Activated T-helper 2 cell treated with anti-CD3 and anti-CD28 coated beads, Interferon-gamma antibody, Interleukin-2, Interleukin-4, amounts not matched to agents 10 μg/mL and 5 μg/mL and 100 μg/mL, durations not matched to agents 14 hours and 24 hours and 36 hours (primary cell): Measurements from ENCODE around the gene SLC26A11. TPM values are rescaled to one million over a fixed set of nuclear protein-coding genes. Genes with fewer than 3 reads are reported as not detected.

ENCODE experiments used
- DNase-seq: peaks from one replicate; pipeline ENCODE4 v3.0.0; 2021; ENCODE audit warnings: low spot score
- H3K27ac Mint-ChIP-seq: one replicate; pipeline ENCODE4 v1.8.0; 2021; ENCODE audit warnings: mixed read lengths
- H3K27me3 Mint-ChIP-seq: one replicate; pipeline ENCODE4 v1.8.0; 2021; ENCODE audit warnings: low read depth, mixed read lengths
- H3K36me3 Mint-ChIP-seq: one replicate; pipeline ENCODE4 v1.8.0; 2021; ENCODE audit warnings: low read depth, mixed read lengths
- H3K4me1 Mint-ChIP-seq: one replicate; pipeline ENCODE4 v1.8.0; 2021; ENCODE audit warnings: low read depth, mixed read lengths
- H3K4me3 Mint-ChIP-seq: one replicate; pipeline ENCODE4 v1.8.0; 2021; ENCODE audit warnings: low read depth, mild to moderate bottlenecking, moderate library complexity, mixed read lengths
- H3K9me3 Mint-ChIP-seq: one replicate; pipeline ENCODE4 v1.8.0; 2021; ENCODE audit warnings: mixed read lengths
- intact Hi-C: fragments of 100-400 bp; cut with micrococcal nuclease; formaldehyde crosslinking; loops from one replicate; pipeline ENCODE4 v1.15.1; 2023
- total RNA-seq: library from RNA; stranded (reverse); gene quantifications from 2 replicates; pipeline ENCODE4 v1.2.3, GENCODE V29; 2022

SLC26A11 gene
- total RNA-seq, 1 donor from 2014 or later = 9.7 TPM

GRCh38 chr17:80202197-80202596 lies 18.0 kb upstream of the SLC26A11 start:
- intact Hi-C loops = no loop called here
- no peak for DNase-seq
- H3K27ac Mint-ChIP-seq = no peak overlapping the region
- H3K9me3 Mint-ChIP-seq = no peaks in the 10 kb centered on the region
- no peaks in the 10 kb centered on the region for H3K36me3 Mint-ChIP-seq
- H3K4me3 Mint-ChIP-seq = no peak overlapping the region
- H3K27me3 Mint-ChIP-seq = no peaks in the 10 kb centered on the region
- H3K4me1 Mint-ChIP-seq = no peaks in the 10 kb centered on the region

GRCh38 chr17:80203471-80203963 lies 16.7 kb upstream of the SLC26A11 start:
- no peaks in the 10 kb centered on the region for H3K4me1 Mint-ChIP-seq
- H3K4me3 Mint-ChIP-seq = no peak overlapping the region
- H3K27ac Mint-ChIP-seq = no peak overlapping the region
- DNase-seq = no peak
- intact Hi-C loops = no loop called here
- no peaks in the 10 kb centered on the region for H3K9me3 Mint-ChIP-seq
- no peaks in the 10 kb centered on the region for H3K36me3 Mint-ChIP-seq
- H3K27me3 Mint-ChIP-seq = no peaks in the 10 kb centered on the region

- Mint-ChIP-seq H3K4me3 (no peak overlapping the region), H3K27ac (no peak overlapping the region), H3K4me1 (no peaks in the 10 kb centered on the region), H3K27me3 (no peaks in the 10 kb centered on the region), H3K36me3 (peaks cover under 1% of the 10 kb centered on the region), H3K9me3 (no peaks in the 10 kb centered on the region)
- intact Hi-C loops = no loop called here
- DNase-seq = no peak
These were observed 15.4 kb upstream of the SLC26A11 start for GRCh38 chr17:80204626-80205468.

- no peak for DNase-seq
- no peak overlapping the region for H3K27ac Mint-ChIP-seq
These were observed 14.4 kb upstream of the SLC26A11 start for GRCh38 chr17:80205811-80206210.

GRCh38 chr17:80208050-80208449 lies 12.2 kb upstream of the SLC26A11 start:
- Mint-ChIP-seq H3K9me3 (no peaks in the 10 kb centered on the region), H3K27me3 (no peaks in the 10 kb centered on the region), H3K27ac (no peak overlapping the region), H3K4me1 (no peaks in the 10 kb centered on the region), H3K4me3 (no peak overlapping the region), H3K36me3 (peaks cover 8% of the 10 kb centered on the region)
- no peak for DNase-seq
- intact Hi-C loops = no loop called here

More at GRCh38 chr17:80205811-80206210, 14.4 kb upstream of the SLC26A11 start:
- Mint-ChIP-seq H3K36me3 (peaks cover 7% of the 10 kb centered on the region), H3K9me3 (no peaks in the 10 kb centered on the region), H3K27me3 (no peaks in the 10 kb centered on the region), H3K4me1 (no peaks in the 10 kb centered on the region), H3K4me3 (no peak overlapping the region)
- intact Hi-C loops = no loop called here

GRCh38 chr17:80209765-80210164 lies 10.5 kb upstream of the SLC26A11 start:
- Mint-ChIP-seq H3K36me3 (peaks cover 8% of the 10 kb centered on the region), H3K4me3 (no peak overlapping the region), H3K27ac (no peak overlapping the region), H3K9me3 (no peaks in the 10 kb centered on the region), H3K27me3 (no peaks in the 10 kb centered on the region), H3K4me1 (no peaks in the 10 kb centered on the region)
- intact Hi-C loops = no loop called here
- no peak for DNase-seq

- Mint-ChIP-seq H3K4me3 (no peak overlapping the region), H3K9me3 (no peaks in the 10 kb centered on the region), H3K36me3 (peaks cover 8% of the 10 kb centered on the region), H3K4me1 (no peaks in the 10 kb centered on the region), H3K27me3 (no peaks in the 10 kb centered on the region), H3K27ac (no peak overlapping the region)
- no peak for DNase-seq
- intact Hi-C loops = no loop called here
These were observed 9.7 kb upstream of the SLC26A11 start for GRCh38 chr17:80210348-80211108.

GRCh38 chr17:80212109-80212508 lies 8.1 kb upstream of the SLC26A11 start:
- H3K36me3 Mint-ChIP-seq = peaks cover 21% of the 10 kb centered on the region
- no peaks in the 10 kb centered on the region for H3K9me3 Mint-ChIP-seq
- H3K27me3 Mint-ChIP-seq = no peaks in the 10 kb centered on the region
- H3K4me1 Mint-ChIP-seq = no peaks in the 10 kb centered on the region
- H3K27ac Mint-ChIP-seq = no peak overlapping the region
- H3K4me3 Mint-ChIP-seq = no peak overlapping the region
- DNase-seq = no peak
- intact Hi-C loops = no loop called here

- no peak overlapping the region for H3K4me3 Mint-ChIP-seq
- no peaks in the 10 kb centered on the region for H3K9me3 Mint-ChIP-seq
- no peak overlapping the region for H3K27ac Mint-ChIP-seq
- no peaks in the 10 kb centered on the region for H3K27me3 Mint-ChIP-seq
- no peak for DNase-seq
- peaks cover 25% of the 10 kb centered on the region for H3K36me3 Mint-ChIP-seq
- intact Hi-C loops = no loop called here
- H3K4me1 Mint-ChIP-seq = peaks cover 2% of the 10 kb centered on the region
These were observed 7.7 kb upstream of the SLC26A11 start for GRCh38 chr17:80212511-80212910.

GRCh38 chr17:80212962-80213642 lies 7.1 kb upstream of the SLC26A11 start:
- Mint-ChIP-seq H3K36me3 (peaks cover 28% of the 10 kb centered on the region), H3K9me3 (no peaks in the 10 kb centered on the region), H3K27me3 (no peaks in the 10 kb centered on the region), H3K4me1 (peaks cover 3% of the 10 kb centered on the region), H3K27ac (no peak overlapping the region), H3K4me3 (no peak overlapping the region)
- DNase-seq = no peak
- intact Hi-C loops = no loop called here

- intact Hi-C loops = no loop called here
- H3K36me3 Mint-ChIP-seq = peaks cover 28% of the 10 kb centered on the region
- no peak overlapping the region for H3K4me3 Mint-ChIP-seq
- H3K27me3 Mint-ChIP-seq = no peaks in the 10 kb centered on the region
- H3K4me1 Mint-ChIP-seq = peaks cover 7% of the 10 kb centered on the region
- no peak for DNase-seq
- H3K27ac Mint-ChIP-seq = no peak overlapping the region
- no peaks in the 10 kb centered on the region for H3K9me3 Mint-ChIP-seq
These were observed 6.6 kb upstream of the SLC26A11 start for GRCh38 chr17:80213643-80213975.

GRCh38 chr17:80214012-80214877 lies 6.0 kb upstream of the SLC26A11 start:
- no peak overlapping the region for H3K4me3 Mint-ChIP-seq
- no peak for DNase-seq
- H3K27me3 Mint-ChIP-seq = no peaks in the 10 kb centered on the region
- peaks cover 10% of the 10 kb centered on the region for H3K4me1 Mint-ChIP-seq
- no peak overlapping the region for H3K27ac Mint-ChIP-seq
- intact Hi-C loops = no loop called here
- H3K9me3 Mint-ChIP-seq = no peaks in the 10 kb centered on the region
- peaks cover 28% of the 10 kb centered on the region for H3K36me3 Mint-ChIP-seq
